Measurements from ENCODE around the gene ALKBH2.

DNA sequence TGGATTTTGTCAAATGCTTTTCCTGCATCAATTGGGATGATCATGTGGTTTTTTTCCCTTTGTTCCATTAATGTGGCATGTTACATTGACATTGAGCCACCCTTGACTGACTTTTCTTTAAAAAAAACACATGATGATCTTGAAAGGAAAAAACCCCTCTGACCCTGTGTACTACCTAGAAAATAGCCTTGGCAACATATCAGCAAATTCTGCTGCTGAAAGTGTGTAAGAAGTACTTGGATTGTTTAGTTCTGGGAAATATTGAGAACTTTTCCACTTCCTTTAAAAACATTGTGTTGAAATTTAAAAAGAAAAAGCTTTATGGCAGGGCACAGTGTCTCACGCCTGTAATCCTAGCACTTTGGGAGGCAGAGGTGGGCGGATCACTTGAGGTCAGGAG is 43.8 kb upstream of the ALKBH2 start:
- TF ChIP-seq, protein P1, sequence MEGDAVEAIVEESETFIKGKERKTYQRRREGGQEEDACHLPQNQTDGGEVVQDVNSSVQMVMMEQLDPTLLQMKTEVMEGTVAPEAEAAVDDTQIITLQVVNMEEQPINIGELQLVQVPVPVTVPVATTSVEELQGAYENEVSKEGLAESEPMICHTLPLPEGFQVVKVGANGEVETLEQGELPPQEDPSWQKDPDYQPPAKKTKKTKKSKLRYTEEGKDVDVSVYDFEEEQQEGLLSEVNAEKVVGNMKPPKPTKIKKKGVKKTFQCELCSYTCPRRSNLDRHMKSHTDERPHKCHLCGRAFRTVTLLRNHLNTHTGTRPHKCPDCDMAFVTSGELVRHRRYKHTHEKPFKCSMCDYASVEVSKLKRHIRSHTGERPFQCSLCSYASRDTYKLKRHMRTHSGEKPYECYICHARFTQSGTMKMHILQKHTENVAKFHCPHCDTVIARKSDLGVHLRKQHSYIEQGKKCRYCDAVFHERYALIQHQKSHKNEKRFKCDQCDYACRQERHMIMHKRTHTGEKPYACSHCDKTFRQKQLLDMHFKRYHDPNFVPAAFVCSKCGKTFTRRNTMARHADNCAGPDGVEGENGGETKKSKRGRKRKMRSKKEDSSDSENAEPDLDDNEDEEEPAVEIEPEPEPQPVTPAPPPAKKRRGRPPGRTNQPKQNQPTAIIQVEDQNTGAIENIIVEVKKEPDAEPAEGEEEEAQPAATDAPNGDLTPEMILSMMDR (IDR thresholded peaks at IDR 0.05): no peak
- no peak for TF ChIP-seq POLR2A (IDR thresholded peaks at IDR 0.05)
